Activated CD8-positive, alpha-beta memory T cell treated with anti-CD3 and anti-CD28 coated beads, Interleukin-2, amount 50 U/mL, for 4 hours (primary cell): ENCODE measurements around the gene MIER2.

Source experiments
- DNase-seq: peaks from one replicate; pipeline ENCODE4 v3.0.0-alpha.2; 2020

The MIER2 gene

GRCh38 chr19:306151-306900, 38.3 kb downstream of the MIER2 start:
- DNase-seq, result no peak

- no peak for DNase-seq
Measured at GRCh38 chr19:305240-306150, 39.1 kb downstream of the MIER2 start.

GRCh38 chr19:296476-297225, 47.9 kb downstream of the MIER2 start:
- DNase-seq, result no peak

GRCh38 chr19:295687-296370, 48.8 kb downstream of the MIER2 start:
- DNase-seq, result no peak

- DNase-seq, result peak; percentile 58
Measured at GRCh38 chr19:294946-295686, 49.5 kb downstream of the MIER2 start.

- no peak for DNase-seq
Measured at GRCh38 chr19:294341-294945, 50.2 kb downstream of the MIER2 start.

- no peak for DNase-seq
Measured at GRCh38 chr19:293436-294110, 51.0 kb downstream of the MIER2 start.

- no peak for DNase-seq
Measured at GRCh38 chr19:292951-293350, 51.6 kb downstream of the MIER2 start.

GRCh38 chr19:292281-292884, 52.2 kb downstream of the MIER2 start:
- no peak for DNase-seq

GRCh38 chr19:291561-292280, 52.9 kb downstream of the MIER2 start:
- no peak for DNase-seq

- DNase-seq, result no peak
Measured at GRCh38 chr19:291006-291521, 53.5 kb downstream of the MIER2 start, which contains the start of gene PLPP2. Gene PLPP2, minus strand, starts transcription at chr19:291403. Its CDS starts 67 bp downstream, at chr19:291336.

GRCh38 chr19:290372-291005, 54.1 kb downstream of the MIER2 start:
- DNase-seq, result peak; percentile 37

- DNase-seq, result peak; percentile 35
Measured at GRCh38 chr19:289651-290371, 54.8 kb downstream of the MIER2 start.

GRCh38 chr19:288911-289310, 55.7 kb downstream of the MIER2 start:
- DNase-seq, result no peak

- DNase-seq, result no peak
Measured at GRCh38 chr19:287381-287871, 57.2 kb downstream of the MIER2 start.

- DNase-seq, result no peak
Measured at GRCh38 chr19:283395-283794, 61.2 kb downstream of the MIER2 start.

- DNase-seq, result no peak
Measured at GRCh38 chr19:282501-282900, 62.1 kb downstream of the MIER2 start.

GRCh38 chr19:281992-282391, 62.6 kb downstream of the MIER2 start:
- DNase-seq, result no peak
